Left renal pelvis (tissue), 4 donors: ENCODE measurements around the gene MAP4K3. TPM values are rescaled to one million over a fixed set of nuclear protein-coding genes. Genes with fewer than 3 reads are reported as not detected.
"Not testable (repeated sequence)": the region's sequence is repeated elsewhere in the genome, so short reads cannot be mapped to it uniquely, and the experiment has no call there.

Experiments used
- DNase-seq, 4 donors: peaks; one replicate each; pipeline ENCODE4 v3.0.0-alpha.2; 2013; ENCODE audit warnings: low read depth in 4 of 4, low spot score in 3 of 4
- polyA plus RNA-seq, 4 donors: library from polyadenylated mRNA; unstranded; fragments of 120-200 nt; gene quantifications; one replicate each; pipeline ENCODE4 v1.2.1, GENCODE V29; 2013; ENCODE audit not compliant: insufficient read length in 4 of 4

Gene MAP4K3
- polyA plus RNA-seq, 4 donors = 48.1 to 90.7 (median 76.1) TPM

GRCh38 chr2:39378968-39379367, 58.1 kb downstream of the MAP4K3 start:
- DNase-seq = no peak

- DNase-seq = no peak
Observed at GRCh38 chr2:39377226-39377939, 59.7 kb downstream of the MAP4K3 start.

- DNase-seq = no peak
Observed at GRCh38 chr2:39375917-39376316, 61.2 kb downstream of the MAP4K3 start.

DNA sequence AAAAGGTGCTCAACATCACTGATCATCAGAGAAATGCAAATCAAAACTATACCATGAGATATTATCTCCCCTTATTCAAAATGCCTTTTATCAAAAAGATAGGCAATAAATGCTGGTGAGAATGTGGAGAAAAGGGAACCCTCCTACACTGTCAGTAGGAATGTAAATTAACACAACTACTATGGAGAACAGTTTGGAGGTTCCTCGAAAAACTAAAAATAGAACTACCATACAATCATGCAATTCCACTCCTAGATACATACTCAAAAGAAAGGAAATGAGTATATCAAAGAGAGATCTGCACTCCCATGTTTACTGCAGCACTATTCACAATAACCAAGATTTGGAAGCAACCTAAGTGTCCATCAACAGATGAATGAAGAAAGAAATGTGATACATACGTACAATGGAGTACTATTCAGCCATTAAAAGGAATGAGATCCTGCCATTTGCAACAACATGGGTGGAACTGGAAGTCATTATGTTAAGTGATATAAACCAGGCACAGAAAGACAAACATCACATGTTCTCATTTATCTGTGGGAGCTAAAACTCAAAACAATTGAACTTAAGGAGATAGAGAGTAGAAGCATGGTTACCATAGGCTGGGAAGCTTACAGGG, 63.8 kb downstream of the MAP4K3 start:
- DNase-seq = no peak

DNA sequence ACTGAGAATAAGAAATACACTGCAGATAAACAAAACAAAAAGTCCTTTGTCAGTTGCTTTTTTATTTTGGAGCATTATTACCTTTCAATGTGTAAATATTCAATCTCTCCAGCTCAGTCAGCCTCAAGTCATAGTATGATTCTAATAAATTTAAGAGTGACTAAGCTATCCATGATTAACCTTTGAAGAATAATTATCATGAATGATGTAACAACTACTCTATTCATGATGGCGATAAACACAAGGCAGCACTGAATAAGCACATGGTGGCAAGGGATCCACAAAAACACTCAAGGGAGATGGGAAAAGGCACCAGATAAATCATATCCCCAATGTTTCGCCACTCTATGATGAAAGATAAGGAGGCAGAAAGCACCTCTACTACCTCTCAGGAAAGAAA, 67.0 kb downstream of the MAP4K3 start:
- DNase-seq = no peak

DNA sequence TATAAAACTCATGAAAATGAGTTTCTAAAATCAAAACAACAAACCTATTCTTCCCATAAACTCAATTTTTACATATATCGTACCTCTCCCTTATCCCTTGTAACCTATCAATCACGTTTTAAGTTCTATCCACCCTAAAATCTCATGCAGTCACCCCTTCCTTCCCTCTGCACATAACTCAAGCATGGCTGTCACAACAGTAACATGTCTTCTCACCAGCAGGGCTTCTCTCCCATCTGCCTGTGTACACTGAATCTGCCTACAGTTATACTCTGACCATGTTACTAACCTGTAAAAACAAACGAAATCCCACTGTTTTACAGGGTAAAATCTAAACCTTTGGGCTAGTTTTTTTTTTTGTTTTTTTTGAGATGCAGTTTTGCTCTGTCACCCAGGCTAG, 68.2 kb downstream of the MAP4K3 start:
- no peak for DNase-seq

DNA sequence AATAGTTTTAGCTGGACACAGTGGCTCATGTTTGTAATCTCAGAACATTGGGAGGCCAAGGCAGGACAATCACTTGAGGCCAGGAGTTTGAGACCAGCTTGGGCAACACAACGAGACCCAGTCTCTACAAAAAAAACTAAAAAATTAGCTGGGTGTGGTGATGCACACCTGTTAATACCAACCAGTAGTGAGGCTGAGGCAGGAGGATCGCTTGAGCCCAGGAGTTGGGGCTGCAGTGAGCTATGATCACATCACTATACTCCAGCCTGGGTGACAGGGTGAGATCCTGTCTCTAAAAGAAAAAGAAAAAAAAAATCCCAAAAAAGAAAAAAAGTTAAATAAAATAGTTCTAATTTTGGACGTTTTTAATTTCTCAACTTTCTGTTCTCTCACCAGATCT, 68.7 kb downstream of the MAP4K3 start:
- no peak for DNase-seq

DNA sequence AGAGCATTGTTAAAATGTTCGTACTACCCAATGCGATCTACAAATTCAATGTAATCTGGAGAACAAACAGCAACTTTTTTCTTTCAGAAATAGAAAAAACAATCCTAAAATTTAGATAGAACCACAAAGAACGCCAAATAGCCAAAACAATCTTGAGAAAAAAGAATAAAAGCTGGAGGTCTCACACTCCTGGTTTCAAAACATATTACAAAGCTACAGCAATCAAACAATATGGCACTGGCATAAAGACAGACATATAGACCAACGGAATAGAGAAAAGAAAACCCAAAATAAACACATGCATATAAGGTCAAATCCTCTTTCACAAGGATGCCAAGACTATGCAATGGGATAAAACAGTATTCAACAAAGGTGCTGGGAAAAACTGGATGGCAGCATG, 74.5 kb downstream of the MAP4K3 start:
- DNase-seq = no peak

DNA sequence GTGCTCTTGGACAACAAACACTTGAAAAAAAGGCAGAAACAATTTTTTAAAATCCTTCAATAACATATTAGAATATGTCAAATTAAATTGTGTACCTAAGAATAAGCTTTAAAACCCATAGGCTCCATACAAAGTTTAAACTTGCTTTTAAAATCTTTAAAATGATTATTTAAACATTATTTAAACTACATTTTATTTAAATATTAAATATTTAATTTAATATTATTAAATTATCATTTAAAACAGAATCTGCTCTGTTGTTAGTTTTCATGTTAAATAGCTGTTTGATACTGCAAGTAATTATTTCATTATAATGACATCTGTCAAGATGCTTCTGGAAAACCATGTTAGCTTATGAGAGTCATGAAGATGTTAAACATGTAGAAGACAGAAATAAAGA, 75.6 kb downstream of the MAP4K3 start:
- DNase-seq = no peak

GRCh38 chr2:39360342-39360741, 76.7 kb downstream of the MAP4K3 start:
- not testable (repeated sequence) for DNase-seq

DNA sequence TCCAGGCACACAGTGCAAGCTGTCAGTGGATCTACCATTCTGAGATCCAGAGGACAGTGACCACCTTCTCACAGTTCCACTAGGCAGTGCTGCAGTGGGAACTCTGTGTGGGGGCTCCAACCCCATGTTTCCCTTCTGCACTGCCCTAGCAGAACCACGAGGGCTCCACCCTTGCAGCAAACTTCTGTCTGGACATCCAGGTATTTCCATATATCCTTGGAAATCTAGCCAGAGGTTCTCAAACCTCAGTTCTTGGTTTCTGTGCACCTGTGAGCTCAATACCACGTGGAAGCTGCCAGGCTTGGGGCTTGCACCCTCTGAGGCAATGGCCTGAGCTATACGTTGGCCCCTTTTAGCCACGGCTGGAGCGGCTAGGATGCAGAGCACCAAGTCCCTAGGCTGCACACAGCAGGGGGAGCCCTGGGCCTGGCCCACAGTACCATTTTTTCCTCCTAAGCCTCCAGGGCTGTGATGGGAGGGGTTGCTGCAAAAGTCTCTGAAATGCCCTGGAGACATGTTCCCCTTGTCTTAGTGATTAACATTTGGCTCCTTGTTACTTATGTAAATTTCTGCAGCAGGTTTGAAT, 77.5 kb downstream of the MAP4K3 start:
- DNase-seq = no peak

- no peak for DNase-seq
Observed at GRCh38 chr2:39356922-39357639, 80.0 kb downstream of the MAP4K3 start.

DNA sequence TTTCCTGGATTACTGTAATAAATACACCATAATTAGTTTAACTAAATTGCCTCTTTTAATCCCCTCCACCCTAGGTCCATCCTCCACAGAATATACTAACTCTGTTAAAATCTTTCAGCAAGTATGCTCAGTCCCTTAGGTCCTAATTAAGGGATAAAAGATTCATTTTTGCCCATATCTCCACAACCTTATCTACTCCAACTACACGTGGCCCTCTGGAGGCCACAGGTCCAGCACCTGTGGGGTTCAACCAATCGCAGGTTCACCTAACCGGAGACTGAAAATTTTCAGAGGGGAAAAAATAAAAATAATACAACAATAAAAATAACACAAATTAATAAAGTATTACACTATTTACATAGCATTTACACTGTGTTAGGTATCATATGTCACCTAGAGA, 86.4 kb downstream of the MAP4K3 start:
- DNase-seq = no peak

DNA sequence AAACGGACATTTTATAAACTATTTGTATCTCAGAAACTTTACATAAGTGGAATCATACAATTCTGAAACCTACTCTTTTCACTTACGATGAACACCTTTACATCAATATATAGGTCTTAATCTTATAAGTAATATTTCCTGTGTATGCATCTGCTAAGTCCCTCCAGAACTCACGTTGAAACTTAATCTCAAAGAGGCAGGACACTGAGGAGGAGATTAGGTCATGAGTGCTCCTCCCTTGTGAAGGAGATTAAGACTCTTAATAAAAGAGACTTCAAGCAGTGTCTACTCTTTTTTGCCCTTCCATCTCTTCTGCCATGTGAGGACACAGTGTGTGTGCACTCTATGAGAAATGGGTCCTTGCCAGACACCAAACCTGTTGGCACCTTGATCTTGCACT, 98.6 kb downstream of the MAP4K3 start:
- no peak for DNase-seq

DNA sequence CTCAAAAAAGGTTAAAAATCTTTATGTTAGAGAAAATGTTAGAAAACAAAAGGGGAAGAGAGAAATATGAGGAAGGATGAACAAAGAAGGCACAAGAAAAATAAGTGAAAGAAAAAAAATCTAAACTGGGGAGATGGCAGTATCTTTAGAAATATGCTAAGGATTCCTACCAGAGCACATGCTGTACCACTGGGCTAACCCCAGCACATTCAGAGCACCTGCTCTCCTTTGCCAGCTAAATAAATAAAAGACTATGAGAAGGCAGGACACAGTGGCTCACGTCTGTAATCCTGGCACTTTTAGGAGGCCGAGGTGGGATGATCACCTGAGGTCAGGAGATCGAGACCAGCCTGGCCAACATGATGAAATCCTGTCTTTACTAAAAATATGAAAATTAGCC, 101.2 kb downstream of the MAP4K3 start:
- DNase-seq = no peak

DNA sequence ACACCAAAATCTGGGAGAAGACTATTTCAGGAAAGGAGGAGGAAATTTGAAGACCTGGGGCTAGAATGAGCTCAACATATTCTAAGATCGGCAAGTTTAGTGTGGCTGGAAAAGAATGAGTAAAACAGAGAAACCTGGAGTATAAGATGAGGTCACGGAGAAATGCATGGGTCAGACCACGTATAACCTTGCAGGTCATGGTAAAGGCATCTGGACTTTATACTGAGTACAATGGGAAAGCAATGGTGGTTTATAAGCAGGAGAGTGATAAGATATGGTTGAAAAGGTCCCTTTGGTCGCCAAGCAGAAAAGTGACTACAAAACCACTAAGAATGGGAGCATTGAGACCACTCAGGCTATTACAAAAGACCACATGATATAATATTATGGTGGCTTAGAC, 102.1 kb downstream of the MAP4K3 start:
- DNase-seq = no peak

DNA sequence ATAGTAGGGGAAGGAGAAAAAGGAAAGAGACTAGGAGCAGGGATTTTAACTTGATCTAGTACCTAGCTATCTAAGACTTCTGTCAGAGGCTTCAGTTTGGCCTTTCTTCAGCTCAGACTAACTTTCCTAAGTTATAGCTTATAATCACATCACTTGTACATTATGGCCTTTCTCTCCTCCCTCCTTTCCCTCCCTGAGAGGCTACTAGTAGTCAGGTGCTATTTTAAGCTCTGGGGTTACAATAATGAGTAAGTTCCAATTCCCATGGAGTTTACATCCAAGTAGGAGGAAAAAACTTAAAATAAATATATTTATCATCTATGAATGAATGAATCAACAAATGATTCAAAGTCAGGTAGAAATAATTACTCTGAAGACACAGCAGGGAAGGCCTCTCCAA, 102.6 kb downstream of the MAP4K3 start:
- no peak for DNase-seq

- DNase-seq = no peak
Observed at GRCh38 chr2:39326644-39327043, 110.4 kb downstream of the MAP4K3 start.

DNA sequence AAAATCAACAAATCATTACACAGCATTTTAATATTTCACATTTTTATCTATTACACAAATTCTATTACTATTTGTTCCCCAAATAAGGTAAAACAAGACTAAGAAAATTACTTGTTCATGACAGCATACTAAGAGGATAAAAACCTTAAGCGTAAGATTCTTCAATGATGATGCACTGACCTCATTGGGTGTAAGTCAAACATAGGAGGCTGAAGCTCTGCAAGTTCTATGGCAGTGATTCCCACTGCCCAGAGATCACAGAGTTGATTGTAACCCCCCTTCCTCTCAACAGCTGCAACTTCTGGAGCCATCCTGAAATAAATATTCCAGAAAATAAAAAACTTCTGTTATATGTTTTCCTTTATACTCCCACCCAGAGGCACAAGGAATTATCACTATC, 111.1 kb downstream of the MAP4K3 start:
- DNase-seq = no peak

GRCh38 chr2:39321056-39322035, 115.7 kb downstream of the MAP4K3 start:
- not testable (repeated sequence) for DNase-seq
